Erythroblast (primary cell): ENCODE results near the gene BSND.

ENCODE experiments used
- GATA1 ChIP-seq: IDR thresholded peaks from 2 replicates; pipeline ENCODE4 v1.6.1; 2011; ENCODE audit warnings: low read depth, mild to moderate bottlenecking, control low read depth, low read length, moderate library complexity
- POLR2A ChIP-seq: IDR thresholded peaks from 2 replicates; pipeline ENCODE4 v1.6.1; 2011; ENCODE audit warnings: mild to moderate bottlenecking, low read length

- TF ChIP-seq POLR2A = no peak
- TF ChIP-seq GATA1 = no peak
These were observed 26.3 kb upstream of the BSND start for GRCh38 chr1:54972436-54972835.
